Muscle of leg (tissue), 11 donors: ENCODE results near the gene EPAS1. TPM values are rescaled to one million over a fixed set of nuclear protein-coding genes. Genes with fewer than 3 reads are reported as not detected.

Source experiments
- DNase-seq: peaks from one replicate; pipeline ENCODE4 v3.0.0; 2013
- H3K27ac ChIP-seq: one replicate; pipeline ENCODE4 v1.5.1; 2013; ENCODE audit warnings: mild to moderate bottlenecking, low read length, control low read depth
- H3K27me3 ChIP-seq: one replicate; pipeline ENCODE4 v1.6.1; 2013; ENCODE audit warnings: low read length; ENCODE audit not compliant: control insufficient read depth, insufficient read depth
- H3K36me3 ChIP-seq: one replicate; pipeline ENCODE4 v1.6.1; 2013; ENCODE audit warnings: low read length; ENCODE audit not compliant: control insufficient read depth, insufficient read depth
- H3K4me1 ChIP-seq: one replicate; pipeline ENCODE4 v1.6.1; 2013; ENCODE audit warnings: low read length; ENCODE audit not compliant: control insufficient read depth, insufficient read depth
- H3K4me3 ChIP-seq: one replicate; pipeline ENCODE4 v1.5.1; 2013; ENCODE audit warnings: low read length, control low read depth
- H3K9me3 ChIP-seq: replicated peaks from 2 replicates; pipeline ENCODE4 v1.6.1; 2013; ENCODE audit warnings: low read depth, low read length; ENCODE audit not compliant: control insufficient read depth
- WGBS: methylation state at CpG from one replicate; pipeline ENCODE4 v1.1.5; 2013; ENCODE audit warnings: missing lambda C conversion rate; ENCODE audit not compliant: insufficient coverage; 5-methylcytosine and 5-hydroxymethylcytosine counted together
- polyA plus RNA-seq, 8 donors: library from polyadenylated mRNA; unstranded; fragments of 120-200 nt; gene quantifications; one replicate each; pipeline versions ENCODE4 v1.2.1 to v1.2.3, GENCODE V29; 2013; ENCODE audit warnings: inconsistent platforms in 1 of 8, low replicate concordance in 1 of 8; ENCODE audit not compliant: insufficient read length in 8 of 8, insufficient read depth in 1 of 8
- total RNA-seq: library from RNA; stranded (reverse); fragments of 120-200 nt; gene quantifications from one replicate; pipeline ENCODE4 v1.2.4, GENCODE V29; 2013

EPAS1 gene
- total and polyA plus RNA-seq, 9 donors, result 13.3 to 43.1 (median 34.7) TPM

GRCh38 chr2:46306988-46307655 lies 9.9 kb downstream of the EPAS1 start:
- no peak overlapping the region for H3K4me3 ChIP-seq
- peaks cover 11% of the 10 kb centered on the region for H3K4me1 ChIP-seq
- no peak for DNase-seq

GRCh38 chr2:46308081-46308480 lies 10.9 kb downstream of the EPAS1 start:
- WGBS, result no CpG with 5 or more reads among the region's 2 CpGs
- peaks cover 13% of the 10 kb centered on the region for H3K27me3 ChIP-seq
- DNase-seq, result peak; percentile 36
- H3K36me3 ChIP-seq, result no peaks in the 10 kb centered on the region
- H3K9me3 ChIP-seq, result no peaks in the 10 kb centered on the region
- no peak overlapping the region for H3K4me3 ChIP-seq
- peak overlapping the region; percentile 52 for H3K27ac ChIP-seq
- peaks cover 11% of the 10 kb centered on the region for H3K4me1 ChIP-seq

More at GRCh38 chr2:46306988-46307655, 9.9 kb downstream of the EPAS1 start:
- Histone ChIP-seq H3K27ac (peak overlapping the region; percentile 40), H3K36me3 (no peaks in the 10 kb centered on the region), H3K27me3 (peaks cover 21% of the 10 kb centered on the region), H3K9me3 (no peaks in the 10 kb centered on the region)
- WGBS, result 52% methylated on average over 3 of the region's 8 CpGs

GRCh38 chr2:46308629-46309028 lies 11.4 kb downstream of the EPAS1 start:
- H3K36me3 ChIP-seq, result no peaks in the 10 kb centered on the region
- no peak for DNase-seq
- no peak overlapping the region for H3K4me3 ChIP-seq
- H3K9me3 ChIP-seq, result no peaks in the 10 kb centered on the region
- H3K4me1 ChIP-seq, result peaks cover 11% of the 10 kb centered on the region
- no peak overlapping the region for H3K27ac ChIP-seq
- H3K27me3 ChIP-seq, result peaks cover 9% of the 10 kb centered on the region
- no CpG with 5 or more reads among the region's 3 CpGs for WGBS

GRCh38 chr2:46309052-46309953 lies 12.1 kb downstream of the EPAS1 start:
- no peaks in the 10 kb centered on the region for H3K9me3 ChIP-seq
- DNase-seq, result no peak
- WGBS, result 61% methylated on average over 2 of the region's 3 CpGs
- H3K36me3 ChIP-seq, result no peaks in the 10 kb centered on the region
- H3K4me3 ChIP-seq, result no peak overlapping the region
- peaks cover 7% of the 10 kb centered on the region for H3K27me3 ChIP-seq
- peaks cover 11% of the 10 kb centered on the region for H3K4me1 ChIP-seq
- H3K27ac ChIP-seq, result no peak overlapping the region

GRCh38 chr2:46310446-46310845 lies 13.2 kb downstream of the EPAS1 start:
- peaks cover 16% of the 10 kb centered on the region for H3K4me1 ChIP-seq
- no peak overlapping the region for H3K27ac ChIP-seq
- DNase-seq, result no peak
- H3K4me3 ChIP-seq, result no peak overlapping the region
- 90% methylated on average over 2 of the region's 5 CpGs for WGBS
- H3K9me3 ChIP-seq, result no peaks in the 10 kb centered on the region
- H3K27me3 ChIP-seq, result peaks cover 2% of the 10 kb centered on the region
- no peaks in the 10 kb centered on the region for H3K36me3 ChIP-seq

GRCh38 chr2:46311651-46312223 lies 14.5 kb downstream of the EPAS1 start:
- 70% methylated on average over 1 of the region's 6 CpGs for WGBS
- Histone ChIP-seq H3K36me3 (no peaks in the 10 kb centered on the region), H3K9me3 (no peaks in the 10 kb centered on the region), H3K4me3 (no peak overlapping the region), H3K27me3 (peaks cover 2% of the 10 kb centered on the region), H3K27ac (no peak overlapping the region), H3K4me1 (peaks cover 18% of the 10 kb centered on the region)
- DNase-seq, result no peak

GRCh38 chr2:46313063-46313462 lies 15.9 kb downstream of the EPAS1 start:
- Histone ChIP-seq H3K27me3 (no peaks in the 10 kb centered on the region), H3K4me1 (peaks cover 8% of the 10 kb centered on the region), H3K9me3 (no peaks in the 10 kb centered on the region), H3K36me3 (no peaks in the 10 kb centered on the region), H3K4me3 (no peak overlapping the region), H3K27ac (no peak overlapping the region)
- WGBS, result 82% methylated on average over 2 of the region's 3 CpGs
- DNase-seq, result no peak

- H3K4me3 ChIP-seq, result no peak overlapping the region
- no peaks in the 10 kb centered on the region for H3K36me3 ChIP-seq
- H3K27ac ChIP-seq, result peak overlapping the region; percentile 50
- H3K4me1 ChIP-seq, result peaks cover 8% of the 10 kb centered on the region
- no peaks in the 10 kb centered on the region for H3K27me3 ChIP-seq
- H3K9me3 ChIP-seq, result no peaks in the 10 kb centered on the region
- 62% methylated on average over 6 of the region's 11 CpGs for WGBS
- DNase-seq, result no peak
Observed at GRCh38 chr2:46314065-46314835, 17.0 kb downstream of the EPAS1 start.

- H3K4me3 ChIP-seq, result no peak overlapping the region
- peak; percentile 74 for DNase-seq
- whole genome bisulfite sequencing, result 47% methylated on average over 10 of the region's 11 CpGs
- peaks cover 8% of the 10 kb centered on the region for H3K4me1 ChIP-seq
- no peaks in the 10 kb centered on the region for H3K36me3 ChIP-seq
- no peaks in the 10 kb centered on the region for H3K9me3 ChIP-seq
- H3K27me3 ChIP-seq, result no peaks in the 10 kb centered on the region
- peak overlapping the region; percentile 57 for H3K27ac ChIP-seq
Observed at GRCh38 chr2:46315103-46315890, 18.1 kb downstream of the EPAS1 start.
